Panc1 (cell line): ENCODE data around the gene GJC2. TPM values are rescaled to one million over a fixed set of nuclear protein-coding genes. Genes with fewer than 3 reads are reported as not detected.

ENCODE experiments used
- ATAC-seq: fragments of 200-7000 bp; cut with Tn5 transposase; 2 replicates; pipeline ENCODE4 v1.9.1; 2020; ENCODE audit warnings: mild to moderate bottlenecking, moderate library complexity
- BruUV-seq: library from RNA; stranded (reverse); fragments of 400-500 nt; replicated peaks from 2 replicates; lab custom pipeline; 2021; lab: Mats Ljungman, UMichigan
- CTCF ChIA-PET: fragments of 300-600 bp; sonication (Branson Sonifier 250); formaldehyde crosslinking; loops from one replicate; lab custom pipeline; 2022; ENCODE audit warnings: antibody characterized with exemption; lab: Charles Lee
- POLR2A ChIA-PET: fragments of 300-600 bp; sonication (Branson Sonifier 250); formaldehyde crosslinking; loops from one replicate; lab custom pipeline; 2022; ENCODE audit warnings: antibody characterized with exemption; lab: Charles Lee
- DNase-seq: peaks from one replicate; pipeline ENCODE4 v3.0.0-alpha.2; 2010; ENCODE audit warnings: low read depth, low spot score
- H3K27ac ChIP-seq: 2 replicates; pipeline ENCODE4 v1.5.1; 2011; ENCODE audit warnings: mild to moderate bottlenecking, low read length, inconsistent platforms
- H3K27me3 ChIP-seq: fragments of 200-500 bp; sonication (Bioruptor generic); 2 replicates; pipeline ENCODE4 v1.6.0; 2014; ENCODE audit warnings: low read length, inconsistent platforms; ENCODE audit not compliant: control insufficient read depth, insufficient read depth
- H3K36me3 ChIP-seq: fragments of 200-500 bp; sonication (Bioruptor generic); 2 replicates; pipeline ENCODE4 v1.5.1; 2014; ENCODE audit warnings: inconsistent platforms, mild to moderate bottlenecking, low read length, moderate library complexity; ENCODE audit not compliant: control insufficient read depth, insufficient read depth
- H3K4me1 ChIP-seq: 2 replicates; pipeline ENCODE4 v1.5.1; 2011; ENCODE audit warnings: inconsistent platforms, mild to moderate bottlenecking, low read length, moderate library complexity; ENCODE audit not compliant: control insufficient read depth, insufficient read depth
- H3K4me3 ChIP-seq, 2 experiments: 2 replicates each; pipeline ENCODE4 v1.5.1; 2011 to 2012; ENCODE audit warnings: low read depth in 2 of 2, low read length in 2 of 2, mild to moderate bottlenecking in 2 of 2, inconsistent platforms in 1 of 2, moderate library complexity in 1 of 2
- H3K9me3 ChIP-seq: fragments of 200-500 bp; sonication (Bioruptor generic); 2 replicates; pipeline ENCODE4 v1.5.1; 2014; ENCODE audit warnings: low read depth, mild to moderate bottlenecking, inconsistent platforms, low read length, moderate library complexity; ENCODE audit not compliant: control insufficient read depth, insufficient read depth
- POLR2AphosphoS5 ChIP-seq: IDR thresholded peaks from 2 replicates; pipeline ENCODE4 v1.6.1; 2012; ENCODE audit warnings: mild to moderate bottlenecking, low read depth, low read length, moderate library complexity
- SIN3A ChIP-seq: IDR thresholded peaks from 2 replicates; pipeline ENCODE4 v1.6.1; 2012; ENCODE audit warnings: low read depth, mild to moderate bottlenecking, low read length, moderate library complexity, borderline replicate concordance; ENCODE audit not compliant: insufficient read depth
- TCF7L2 ChIP-seq: IDR thresholded peaks from 2 replicates; pipeline ENCODE4 v1.6.1; 2011; ENCODE audit warnings: mild to moderate bottlenecking, low read depth, low read length, inconsistent platforms
- in situ Hi-C: cut with HindIII; loops from 2 replicates; pipeline ENCODE4 v1.10.0; 2016; ENCODE audit warnings: low sequenced_read_pairs, low pct_unique_long_range_greater_than_20kb
- intact Hi-C: fragments of 100-400 bp; cut with micrococcal nuclease; formaldehyde crosslinking; loops from one replicate; pipeline ENCODE4 v1.10.0; 2022; ENCODE audit not compliant: unreplicated experiment
- total RNA-seq: library from RNA; stranded (reverse); gene quantifications from one replicate; pipeline ENCODE4 v1.2.1, GENCODE V29; 2021; ENCODE audit not compliant: unreplicated experiment
- TF ChIP-seq, protein P1 (sequence below), 2 experiments: IDR thresholded peaks; 2 replicates each; pipeline ENCODE4 v1.6.1; 2011 to 2012; ENCODE audit warnings: low read depth in 2 of 2, control low read depth in 1 of 2, low read length in 1 of 2, mild to moderate bottlenecking in 1 of 2, moderate library complexity in 1 of 2; ENCODE audit not compliant: insufficient read depth in 1 of 2
- TF ChIP-seq, protein P2 (sequence below): fragments of 450-650 bp; IDR thresholded peaks from 2 replicates; pipeline ENCODE4 v1.5.1; 2017; ENCODE audit warnings: mild to moderate bottlenecking

GJC2 gene
- total RNA-seq, 1 experiment from 2014 or later: 2.4 TPM

DNA sequence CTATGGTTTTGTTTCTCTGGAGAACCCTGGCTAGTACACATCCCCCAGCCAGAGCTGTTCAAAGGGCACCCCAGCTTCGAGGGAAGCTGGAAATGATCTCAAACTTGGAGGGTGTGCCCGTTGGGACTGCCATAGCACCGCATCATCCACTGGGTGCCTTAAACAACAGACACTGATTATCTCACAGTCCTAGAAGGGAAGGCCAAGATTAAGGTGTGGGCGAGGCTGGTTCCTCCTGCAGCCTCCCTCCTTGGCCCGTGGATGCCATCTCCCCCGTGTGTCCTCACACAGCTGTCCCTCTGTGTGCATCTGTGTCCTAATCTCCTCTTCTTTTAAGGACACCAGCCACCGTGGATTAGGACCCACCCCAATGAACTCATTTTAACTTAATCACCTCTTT is 11.6 kb downstream of the GJC2 start:
- DNase-seq (no peak), ATAC-seq (no peak)
- TF ChIP-seq POLR2AphosphoS5: no peak
- TF ChIP-seq TCF7L2: no peak
- TF ChIP-seq SIN3A: no peak
- TF ChIP-seq, protein P1, sequence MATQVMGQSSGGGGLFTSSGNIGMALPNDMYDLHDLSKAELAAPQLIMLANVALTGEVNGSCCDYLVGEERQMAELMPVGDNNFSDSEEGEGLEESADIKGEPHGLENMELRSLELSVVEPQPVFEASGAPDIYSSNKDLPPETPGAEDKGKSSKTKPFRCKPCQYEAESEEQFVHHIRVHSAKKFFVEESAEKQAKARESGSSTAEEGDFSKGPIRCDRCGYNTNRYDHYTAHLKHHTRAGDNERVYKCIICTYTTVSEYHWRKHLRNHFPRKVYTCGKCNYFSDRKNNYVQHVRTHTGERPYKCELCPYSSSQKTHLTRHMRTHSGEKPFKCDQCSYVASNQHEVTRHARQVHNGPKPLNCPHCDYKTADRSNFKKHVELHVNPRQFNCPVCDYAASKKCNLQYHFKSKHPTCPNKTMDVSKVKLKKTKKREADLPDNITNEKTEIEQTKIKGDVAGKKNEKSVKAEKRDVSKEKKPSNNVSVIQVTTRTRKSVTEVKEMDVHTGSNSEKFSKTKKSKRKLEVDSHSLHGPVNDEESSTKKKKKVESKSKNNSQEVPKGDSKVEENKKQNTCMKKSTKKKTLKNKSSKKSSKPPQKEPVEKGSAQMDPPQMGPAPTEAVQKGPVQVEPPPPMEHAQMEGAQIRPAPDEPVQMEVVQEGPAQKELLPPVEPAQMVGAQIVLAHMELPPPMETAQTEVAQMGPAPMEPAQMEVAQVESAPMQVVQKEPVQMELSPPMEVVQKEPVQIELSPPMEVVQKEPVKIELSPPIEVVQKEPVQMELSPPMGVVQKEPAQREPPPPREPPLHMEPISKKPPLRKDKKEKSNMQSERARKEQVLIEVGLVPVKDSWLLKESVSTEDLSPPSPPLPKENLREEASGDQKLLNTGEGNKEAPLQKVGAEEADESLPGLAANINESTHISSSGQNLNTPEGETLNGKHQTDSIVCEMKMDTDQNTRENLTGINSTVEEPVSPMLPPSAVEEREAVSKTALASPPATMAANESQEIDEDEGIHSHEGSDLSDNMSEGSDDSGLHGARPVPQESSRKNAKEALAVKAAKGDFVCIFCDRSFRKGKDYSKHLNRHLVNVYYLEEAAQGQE (IDR thresholded peaks at IDR 0.05; ENCODE audit: insufficient read depth in 1 of 2, low read depth in 2 of 2, low read length in 1 of 2): no peak
- TF ChIP-seq, protein P2, sequence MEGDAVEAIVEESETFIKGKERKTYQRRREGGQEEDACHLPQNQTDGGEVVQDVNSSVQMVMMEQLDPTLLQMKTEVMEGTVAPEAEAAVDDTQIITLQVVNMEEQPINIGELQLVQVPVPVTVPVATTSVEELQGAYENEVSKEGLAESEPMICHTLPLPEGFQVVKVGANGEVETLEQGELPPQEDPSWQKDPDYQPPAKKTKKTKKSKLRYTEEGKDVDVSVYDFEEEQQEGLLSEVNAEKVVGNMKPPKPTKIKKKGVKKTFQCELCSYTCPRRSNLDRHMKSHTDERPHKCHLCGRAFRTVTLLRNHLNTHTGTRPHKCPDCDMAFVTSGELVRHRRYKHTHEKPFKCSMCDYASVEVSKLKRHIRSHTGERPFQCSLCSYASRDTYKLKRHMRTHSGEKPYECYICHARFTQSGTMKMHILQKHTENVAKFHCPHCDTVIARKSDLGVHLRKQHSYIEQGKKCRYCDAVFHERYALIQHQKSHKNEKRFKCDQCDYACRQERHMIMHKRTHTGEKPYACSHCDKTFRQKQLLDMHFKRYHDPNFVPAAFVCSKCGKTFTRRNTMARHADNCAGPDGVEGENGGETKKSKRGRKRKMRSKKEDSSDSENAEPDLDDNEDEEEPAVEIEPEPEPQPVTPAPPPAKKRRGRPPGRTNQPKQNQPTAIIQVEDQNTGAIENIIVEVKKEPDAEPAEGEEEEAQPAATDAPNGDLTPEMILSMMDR: no peak
- no TSS peak for BruUV-seq
- Histone ChIP-seq H3K4me3 (no peak overlapping the region), H3K36me3 (no peaks in the 10 kb centered on the region), H3K27ac (no peak overlapping the region), H3K27me3 (no peaks in the 10 kb centered on the region), H3K4me1 (peaks cover 8% of the 10 kb centered on the region), H3K9me3 (no peaks in the 10 kb centered on the region)
- in situ Hi-C loops (no loop called here), intact Hi-C loops (no loop called here)
- CTCF ChIA-PET: no interaction called here
- POLR2A ChIA-PET: no interaction called here

DNA sequence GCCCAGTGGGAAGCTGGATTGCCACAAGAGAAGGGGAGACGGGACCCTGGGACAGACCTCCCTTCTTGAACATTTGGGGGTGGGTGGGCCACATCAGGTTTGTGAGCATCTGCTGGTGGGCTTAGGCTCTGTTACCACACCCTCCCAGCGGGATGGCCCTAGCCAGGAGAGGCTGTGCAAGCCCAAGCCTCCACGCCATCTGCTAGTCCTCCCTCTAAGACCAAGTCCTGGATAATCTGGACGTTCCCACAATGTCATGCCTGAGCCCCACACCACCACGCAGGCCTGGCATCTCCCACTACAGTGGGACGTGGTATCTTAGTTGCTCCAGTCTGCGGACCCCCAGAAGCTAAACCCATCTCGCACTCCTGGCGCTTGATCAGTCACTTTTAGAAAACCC is 12.1 kb downstream of the GJC2 start:
- TF ChIP-seq, protein P1 (IDR thresholded peaks at IDR 0.05; ENCODE audit: insufficient read depth in 1 of 2, low read depth in 2 of 2, low read length in 1 of 2): no peak
- TF ChIP-seq, protein P2: no peak
- TF ChIP-seq SIN3A (no peak), POLR2AphosphoS5 (no peak), TCF7L2 (no peak)
- DNase-seq: no peak
- H3K9me3 ChIP-seq: no peaks in the 10 kb centered on the region
- no peak overlapping the region for H3K27ac ChIP-seq
- intact Hi-C loops (no loop called here), in situ Hi-C loops (no loop called here)
- no TSS peak for BruUV-seq
- ChIA-PET CTCF (no interaction called here), POLR2A (no interaction called here)
- H3K4me1 ChIP-seq: peaks cover 12% of the 10 kb centered on the region
- H3K36me3 ChIP-seq: no peaks in the 10 kb centered on the region
- ATAC-seq: no peak
- H3K4me3 ChIP-seq: no peak overlapping the region
- no peaks in the 10 kb centered on the region for H3K27me3 ChIP-seq
